ENCODE measurements around the gene PDCD4.

DNA sequence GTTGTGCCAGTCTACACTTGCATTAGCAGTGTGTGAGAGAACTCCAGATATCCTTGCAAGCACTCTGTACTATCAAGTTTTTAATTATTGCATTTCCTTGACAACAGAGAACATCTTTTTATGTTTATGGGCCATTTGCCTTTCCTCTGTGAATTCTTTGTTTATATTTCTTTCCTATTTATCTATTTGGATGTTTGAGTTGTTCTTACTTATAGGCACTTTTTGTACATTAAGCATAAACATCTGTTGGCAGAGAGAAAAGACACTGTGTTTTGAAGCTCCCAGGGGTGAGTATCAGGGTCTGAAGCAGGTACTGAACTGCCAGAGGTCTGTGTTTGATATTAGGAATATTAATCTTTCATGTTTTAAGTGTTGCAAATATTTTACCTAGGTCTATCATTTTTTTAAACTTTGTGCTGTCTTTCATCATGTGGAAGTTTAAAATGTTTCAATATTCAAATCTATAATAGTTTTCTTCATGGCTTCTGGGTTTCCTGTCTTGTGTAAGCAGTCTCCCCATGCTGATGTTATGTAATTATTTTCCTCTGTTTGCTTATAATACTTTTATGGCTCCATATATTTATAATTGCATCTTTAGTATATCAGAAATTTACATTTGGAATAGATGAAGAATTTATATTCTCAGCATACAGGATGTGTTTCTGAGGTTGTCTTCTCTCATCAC lies 17.7 kb upstream of the PDCD4 start:
- no peak for TF ChIP-seq ZBTB40 (IDR thresholded peaks at IDR 0.05)
- no peak for TF ChIP-seq ZBTB40 (CRISPR knock-in tag; IDR thresholded peaks at IDR 0.05)
- TF ChIP-seq ZNF512 (CRISPR knock-in tag; IDR thresholded peaks at IDR 0.05) = no peak
- TF ChIP-seq, protein P1, sequence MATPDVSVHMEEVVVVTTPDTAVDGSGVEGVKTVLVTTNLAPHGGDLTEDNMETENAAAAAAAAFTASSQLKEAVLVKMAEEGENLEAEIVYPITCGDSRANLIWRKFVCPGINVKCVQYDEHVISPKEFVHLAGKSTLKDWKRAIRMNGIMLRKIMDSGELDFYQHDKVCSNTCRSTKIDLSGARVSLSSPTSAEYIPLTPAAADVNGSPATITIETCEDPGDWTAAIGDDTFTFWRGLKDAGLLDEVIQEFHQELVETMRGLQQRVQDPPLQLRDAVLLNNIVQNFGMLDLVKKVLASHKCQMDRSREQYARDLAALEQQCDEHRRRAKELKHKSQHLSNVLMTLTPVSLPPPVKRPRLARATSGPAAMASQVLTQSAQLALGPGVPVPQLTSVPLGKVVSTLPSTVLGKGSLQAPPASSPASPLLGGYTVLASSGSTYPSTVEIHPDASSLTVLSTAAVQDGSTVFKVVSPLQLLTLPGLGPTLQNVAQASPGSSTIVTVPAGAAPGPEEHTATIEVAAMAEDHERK (CRISPR knock-in tag; IDR thresholded peaks at IDR 0.05; ENCODE audit: low read depth) = no peak
- no peak for TF ChIP-seq ZFP36 (IDR thresholded peaks at IDR 0.05; ENCODE audit: borderline replicate concordance, low read depth, low read length, partially characterized antibody)
- TF ChIP-seq, protein P2, sequence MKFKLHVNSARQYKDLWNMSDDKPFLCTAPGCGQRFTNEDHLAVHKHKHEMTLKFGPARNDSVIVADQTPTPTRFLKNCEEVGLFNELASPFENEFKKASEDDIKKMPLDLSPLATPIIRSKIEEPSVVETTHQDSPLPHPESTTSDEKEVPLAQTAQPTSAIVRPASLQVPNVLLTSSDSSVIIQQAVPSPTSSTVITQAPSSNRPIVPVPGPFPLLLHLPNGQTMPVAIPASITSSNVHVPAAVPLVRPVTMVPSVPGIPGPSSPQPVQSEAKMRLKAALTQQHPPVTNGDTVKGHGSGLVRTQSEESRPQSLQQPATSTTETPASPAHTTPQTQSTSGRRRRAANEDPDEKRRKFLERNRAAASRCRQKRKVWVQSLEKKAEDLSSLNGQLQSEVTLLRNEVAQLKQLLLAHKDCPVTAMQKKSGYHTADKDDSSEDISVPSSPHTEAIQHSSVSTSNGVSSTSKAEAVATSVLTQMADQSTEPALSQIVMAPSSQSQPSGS (CRISPR knock-in tag; IDR thresholded peaks at IDR 0.05) = no peak
- no peak for TF ChIP-seq PHF8 (CRISPR knock-in tag; IDR thresholded peaks at IDR 0.05)
